ENCODE results near the gene FAM149B1. TPM values are rescaled to one million over a fixed set of nuclear protein-coding genes. Genes with fewer than 3 reads are reported as not detected.
"Not testable (repeated sequence)": the region's sequence is repeated elsewhere in the genome, so short reads cannot be mapped to it uniquely, and the experiment has no call there.

The FAM149B1 gene
- total RNA-seq, 1 donor from 2014 or later = 23.5 TPM

GRCh38 chr10:73251683-73252444 lies 83.9 kb downstream of the FAM149B1 start:
- ATAC-seq = peak; percentile 86 to 89
- DNase-seq = peak; percentile 47
- peaks cover 29% of the 10 kb centered on the region for H3K36me3 ChIP-seq
- intact Hi-C loops (cut with DNase I) = no loop called here
- H3K27ac ChIP-seq = peak overlapping the region; percentile 87
- TF ChIP-seq CTCF (IDR thresholded peaks at IDR 0.05) = no peak
- H3K9me3 ChIP-seq = no peaks in the 10 kb centered on the region
- peak overlapping the region; percentile 74 for H3K4me3 ChIP-seq
- peaks cover 34% of the 10 kb centered on the region for H3K4me1 ChIP-seq
- H3K27me3 ChIP-seq (ENCODE audit: low read depth) = no peaks in the 10 kb centered on the region

- peak within 1 kb of the TSS; percentile 74 for H3K4me3 ChIP-seq
Observed at GRCh38 chr10:73252445-73253224, 84.7 kb downstream of the FAM149B1 start, which contains the start of gene MRPS16. TSS of gene MRPS16 (minus strand) at chr10:73252644. CDS start at chr10:73252482, 162 bp downstream.

GRCh38 chr10:73253225-73253555 lies 85.3 kb downstream of the FAM149B1 start:
- Histone ChIP-seq H3K27ac (peak overlapping the region; percentile 87), H3K9me3 (no peaks in the 10 kb centered on the region), H3K4me3 (peak overlapping the region; percentile 74), H3K27me3 (ENCODE audit: low read depth) (no peaks in the 10 kb centered on the region), H3K36me3 (peaks cover 29% of the 10 kb centered on the region), H3K4me1 (peaks cover 26% of the 10 kb centered on the region)
- intact Hi-C loops (cut with DNase I) = no loop called here
- ATAC-seq (peak in 1 of 2 donors; percentile 1), DNase-seq (no peak)
- TF ChIP-seq CTCF (IDR thresholded peaks at IDR 0.05) = no peak

More at GRCh38 chr10:73252445-73253224, 84.7 kb downstream of the FAM149B1 start, which contains the start of gene MRPS16:
- peak within 1 kb of the TSS; percentile 87 for H3K27ac ChIP-seq
- H3K27me3 ChIP-seq (ENCODE audit: low read depth) = no peaks in the 10 kb centered on the region
- no peaks in the 10 kb centered on the region for H3K9me3 ChIP-seq
- H3K4me1 ChIP-seq = peaks cover 31% of the 10 kb centered on the region
- peaks cover 29% of the 10 kb centered on the region for H3K36me3 ChIP-seq
- DNase-seq (peak; percentile 94), ATAC-seq (peak; percentile 99 to 100)
- no peak for TF ChIP-seq CTCF (IDR thresholded peaks at IDR 0.05)
- intact Hi-C loops (cut with DNase I) = no loop called here

- H3K27me3 ChIP-seq (ENCODE audit: low read depth); DNase-seq; H3K4me3 ChIP-seq; H3K9me3 ChIP-seq; H3K36me3 ChIP-seq; H3K4me1 ChIP-seq; ATAC-seq; intact Hi-C loops (cut with DNase I); H3K27ac ChIP-seq: not testable (repeated sequence)
Observed at GRCh38 chr10:73258612-73259011, 90.7 kb downstream of the FAM149B1 start.

GRCh38 chr10:73261362-73261995 lies 93.6 kb downstream of the FAM149B1 start:
- Histone ChIP-seq H3K4me3 (no peak overlapping the region), H3K27ac (no peak overlapping the region), H3K36me3 (no peaks in the 10 kb centered on the region), H3K27me3 (ENCODE audit: low read depth) (no peaks in the 10 kb centered on the region), H3K4me1 (no peaks in the 10 kb centered on the region), H3K9me3 (peaks cover 3% of the 10 kb centered on the region)
- intact Hi-C loops (cut with DNase I) = no loop called here
- ATAC-seq = no peak
- TF ChIP-seq CTCF (IDR thresholded peaks at IDR 0.05) = no peak
- no peak for DNase-seq
